Ishikawa (cell line): Measurements from ENCODE around the gene NCL.
A peak's percentile ranks its signal among the peaks of the same experiment; 100 is the strongest.

Experiments
- CEBPB ChIP-seq: IDR thresholded peaks from 2 replicates; pipeline ENCODE4 v1.6.1; 2012
- CREB1 ChIP-seq: IDR thresholded peaks from 2 replicates; pipeline ENCODE4 v1.6.1; 2012; ENCODE audit warnings: low read depth
- EGR1 ChIP-seq: IDR thresholded peaks from 2 replicates; pipeline ENCODE4 v1.6.1; 2012
- EP300 ChIP-seq: IDR thresholded peaks from 2 replicates; pipeline ENCODE4 v1.6.1; 2012; ENCODE audit warnings: borderline replicate concordance
- FOXM1 ChIP-seq: IDR thresholded peaks from 2 replicates; pipeline ENCODE4 v1.6.1; 2012; ENCODE audit warnings: low read depth, borderline replicate concordance
- NFIC ChIP-seq: IDR thresholded peaks from 2 replicates; pipeline ENCODE4 v1.6.1; 2012
- RAD21 ChIP-seq: IDR thresholded peaks from 2 replicates; pipeline ENCODE4 v1.6.1; 2012; ENCODE audit warnings: low read depth
- TAF1 ChIP-seq: IDR thresholded peaks from 2 replicates; pipeline ENCODE4 v1.6.1; 2012; ENCODE audit warnings: low read depth, mild to moderate bottlenecking
- TCF12 ChIP-seq: IDR thresholded peaks from 2 replicates; pipeline ENCODE4 v1.6.1; 2012; ENCODE audit warnings: low read depth
- TEAD4 ChIP-seq: IDR thresholded peaks from 2 replicates; pipeline ENCODE4 v1.6.1; 2012
- YY1 ChIP-seq: IDR thresholded peaks from 2 replicates; pipeline ENCODE4 v1.6.1; 2012; ENCODE audit warnings: low read depth
- ZBTB7A ChIP-seq: IDR thresholded peaks from 2 replicates; pipeline ENCODE4 v1.6.1; 2012; ENCODE audit warnings: low read depth
- TF ChIP-seq, protein P1 (sequence below): IDR thresholded peaks from 2 replicates; pipeline ENCODE4 v1.6.1; 2012
- TF ChIP-seq, protein P2 (sequence below): IDR thresholded peaks from 2 replicates; pipeline ENCODE4 v1.6.1; 2012
- TF ChIP-seq, protein P3 (sequence below): IDR thresholded peaks from 2 replicates; pipeline ENCODE4 v1.6.1; 2012; ENCODE audit warnings: low read depth, mild to moderate bottlenecking

NCL gene

DNA sequence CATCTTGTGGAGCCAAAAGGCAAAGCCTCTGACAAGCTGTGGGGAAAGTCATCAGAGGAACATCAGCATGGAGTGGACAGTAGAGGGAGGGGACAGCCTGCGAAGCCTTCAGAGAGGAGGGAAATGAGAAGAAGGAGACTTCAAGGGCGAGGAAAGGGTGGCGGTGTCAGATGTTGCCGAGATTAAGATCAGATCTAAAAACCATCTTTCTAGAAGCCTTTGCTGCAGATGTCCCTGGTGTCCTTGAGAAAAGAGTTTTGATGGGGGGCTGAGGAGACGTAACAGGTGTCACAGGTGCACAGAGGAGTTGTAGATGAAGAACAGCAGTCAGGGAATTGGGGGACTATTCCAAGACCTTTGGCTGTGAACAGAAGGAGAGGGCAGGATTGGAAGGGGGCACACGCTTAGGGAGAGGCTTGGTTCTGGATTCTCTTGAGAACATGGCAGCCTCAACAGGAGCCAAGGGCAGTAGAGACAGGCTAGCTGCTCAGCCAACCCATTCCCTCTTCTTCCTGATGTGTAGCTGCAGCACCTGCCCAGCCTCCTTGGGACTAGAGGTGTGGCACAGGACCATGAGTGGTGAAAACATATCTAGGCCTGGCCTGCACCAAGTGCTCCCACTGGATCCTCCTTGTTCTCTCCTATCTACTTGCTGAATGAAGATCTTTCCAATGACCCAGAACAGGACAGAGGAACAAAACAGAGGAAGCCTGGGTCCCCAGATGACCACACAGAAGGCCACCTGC is 22.7 kb upstream of the NCL start:
- no peak for TF ChIP-seq EP300
- TF ChIP-seq CEBPB, result no peak
- no peak for TF ChIP-seq ZBTB7A
- no peak for TF ChIP-seq TAF1
- no peak for TF ChIP-seq EGR1
- no peak for TF ChIP-seq YY1
- TF ChIP-seq FOXM1, result no peak
- no peak for TF ChIP-seq TCF12
- no peak for TF ChIP-seq TEAD4
- TF ChIP-seq, protein P1, sequence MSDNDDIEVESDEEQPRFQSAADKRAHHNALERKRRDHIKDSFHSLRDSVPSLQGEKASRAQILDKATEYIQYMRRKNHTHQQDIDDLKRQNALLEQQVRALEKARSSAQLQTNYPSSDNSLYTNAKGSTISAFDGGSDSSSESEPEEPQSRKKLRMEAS, result no peak
- TF ChIP-seq CREB1, result no peak
- no peak for TF ChIP-seq RAD21
- TF ChIP-seq, protein P2, sequence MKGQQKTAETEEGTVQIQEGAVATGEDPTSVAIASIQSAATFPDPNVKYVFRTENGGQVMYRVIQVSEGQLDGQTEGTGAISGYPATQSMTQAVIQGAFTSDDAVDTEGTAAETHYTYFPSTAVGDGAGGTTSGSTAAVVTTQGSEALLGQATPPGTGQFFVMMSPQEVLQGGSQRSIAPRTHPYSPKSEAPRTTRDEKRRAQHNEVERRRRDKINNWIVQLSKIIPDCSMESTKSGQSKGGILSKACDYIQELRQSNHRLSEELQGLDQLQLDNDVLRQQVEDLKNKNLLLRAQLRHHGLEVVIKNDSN, result no peak
- TF ChIP-seq NFIC, result no peak
- TF ChIP-seq, protein P3, sequence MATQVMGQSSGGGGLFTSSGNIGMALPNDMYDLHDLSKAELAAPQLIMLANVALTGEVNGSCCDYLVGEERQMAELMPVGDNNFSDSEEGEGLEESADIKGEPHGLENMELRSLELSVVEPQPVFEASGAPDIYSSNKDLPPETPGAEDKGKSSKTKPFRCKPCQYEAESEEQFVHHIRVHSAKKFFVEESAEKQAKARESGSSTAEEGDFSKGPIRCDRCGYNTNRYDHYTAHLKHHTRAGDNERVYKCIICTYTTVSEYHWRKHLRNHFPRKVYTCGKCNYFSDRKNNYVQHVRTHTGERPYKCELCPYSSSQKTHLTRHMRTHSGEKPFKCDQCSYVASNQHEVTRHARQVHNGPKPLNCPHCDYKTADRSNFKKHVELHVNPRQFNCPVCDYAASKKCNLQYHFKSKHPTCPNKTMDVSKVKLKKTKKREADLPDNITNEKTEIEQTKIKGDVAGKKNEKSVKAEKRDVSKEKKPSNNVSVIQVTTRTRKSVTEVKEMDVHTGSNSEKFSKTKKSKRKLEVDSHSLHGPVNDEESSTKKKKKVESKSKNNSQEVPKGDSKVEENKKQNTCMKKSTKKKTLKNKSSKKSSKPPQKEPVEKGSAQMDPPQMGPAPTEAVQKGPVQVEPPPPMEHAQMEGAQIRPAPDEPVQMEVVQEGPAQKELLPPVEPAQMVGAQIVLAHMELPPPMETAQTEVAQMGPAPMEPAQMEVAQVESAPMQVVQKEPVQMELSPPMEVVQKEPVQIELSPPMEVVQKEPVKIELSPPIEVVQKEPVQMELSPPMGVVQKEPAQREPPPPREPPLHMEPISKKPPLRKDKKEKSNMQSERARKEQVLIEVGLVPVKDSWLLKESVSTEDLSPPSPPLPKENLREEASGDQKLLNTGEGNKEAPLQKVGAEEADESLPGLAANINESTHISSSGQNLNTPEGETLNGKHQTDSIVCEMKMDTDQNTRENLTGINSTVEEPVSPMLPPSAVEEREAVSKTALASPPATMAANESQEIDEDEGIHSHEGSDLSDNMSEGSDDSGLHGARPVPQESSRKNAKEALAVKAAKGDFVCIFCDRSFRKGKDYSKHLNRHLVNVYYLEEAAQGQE, result no peak

DNA sequence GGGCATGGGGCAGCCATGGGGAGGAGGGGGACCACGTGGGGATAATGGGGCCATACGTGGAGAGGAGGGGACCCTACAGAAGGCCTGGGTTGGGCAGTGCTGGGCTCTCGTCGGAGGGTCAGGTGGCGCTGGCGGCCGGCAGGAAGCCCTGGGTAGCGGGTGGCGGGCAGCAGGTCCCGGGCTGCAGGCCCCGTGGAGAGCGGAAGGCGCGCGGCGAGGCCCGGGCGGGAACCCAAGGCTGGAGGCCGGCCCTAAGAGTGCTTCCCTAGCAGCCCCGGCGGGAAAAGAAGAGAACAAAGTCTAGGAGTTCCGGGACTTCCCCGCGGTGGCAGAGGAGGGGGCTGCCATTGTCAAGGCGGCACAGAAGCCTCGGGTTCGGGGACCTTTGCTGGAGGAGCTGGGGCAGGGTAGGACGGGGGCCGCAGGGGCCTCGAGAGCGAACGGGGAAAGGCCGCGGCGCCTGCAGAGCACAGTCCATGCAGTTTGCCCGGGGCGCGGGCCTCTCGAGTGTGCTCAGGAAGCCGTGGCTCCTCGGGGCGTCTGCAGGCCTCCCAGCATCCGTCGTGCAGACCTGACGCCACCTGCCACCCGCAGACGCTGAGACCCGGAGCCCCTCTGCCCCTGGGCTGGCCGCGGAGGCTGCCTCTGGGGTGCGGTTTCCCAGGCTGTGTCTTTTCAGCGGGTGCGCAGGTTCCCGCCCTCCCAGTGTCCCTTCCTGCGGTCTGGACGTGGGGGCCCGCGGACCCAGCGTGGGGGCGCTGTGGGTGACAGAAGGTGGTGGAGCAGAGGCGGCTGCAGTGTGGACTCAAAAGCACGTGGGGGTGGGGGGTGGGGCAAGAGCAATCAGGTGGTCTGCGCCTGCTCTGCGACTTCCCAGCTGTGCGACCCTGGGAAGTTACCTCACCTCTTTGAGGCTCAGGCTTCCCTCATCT is 19.4 kb upstream of the NCL start:
- TF ChIP-seq, protein P1, result no peak
- TF ChIP-seq, protein P3, result no peak
- TF ChIP-seq EGR1, result no peak
- TF ChIP-seq CEBPB, result no peak
- TF ChIP-seq TAF1, result no peak
- no peak for TF ChIP-seq TEAD4
- TF ChIP-seq TCF12, result no peak
- no peak for TF ChIP-seq EP300
- no peak for TF ChIP-seq CREB1
- TF ChIP-seq RAD21, result no peak

DNA sequence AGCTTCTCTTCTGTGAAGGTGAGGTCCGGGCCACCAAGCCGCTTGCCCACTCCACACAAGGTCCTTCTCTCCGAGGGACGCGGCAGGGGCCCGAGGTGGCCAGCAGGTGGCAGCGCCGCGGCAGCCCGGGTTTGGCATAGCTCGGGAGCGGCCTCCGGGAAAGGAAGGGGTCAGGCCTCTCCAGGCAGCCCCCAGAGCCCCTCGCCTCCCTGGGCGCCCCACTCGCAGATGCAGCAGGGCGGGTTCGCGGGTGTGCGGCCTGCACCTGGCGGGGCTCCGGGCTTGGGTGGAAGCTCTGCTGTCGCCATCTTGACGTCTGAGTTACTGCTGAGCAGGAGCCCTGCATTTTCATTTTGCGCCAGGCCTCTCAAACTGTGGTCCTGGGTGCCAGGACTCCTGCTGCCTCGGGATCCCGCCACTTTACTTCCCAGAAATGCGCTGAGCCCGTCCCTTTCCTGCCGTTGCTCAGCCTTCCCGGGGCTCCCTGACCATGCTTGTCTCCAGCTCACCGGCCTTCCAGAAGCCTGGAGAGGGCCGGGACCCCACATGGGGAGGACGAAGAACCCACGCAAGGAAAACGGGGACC is 18.6 kb upstream of the NCL start:
- TF ChIP-seq, protein P1, result no peak
- TF ChIP-seq YY1 (no peak), RAD21 (peak; percentile 56; the same call in 1 of the 2 replicates), TCF12 (no peak), ZBTB7A (0 out of 2 replicates have a peak, but pooled peaks have one; percentile 52), TAF1 (no peak), EGR1 (no peak), FOXM1 (no peak), CEBPB (no peak), EP300 (no peak), CREB1 (no peak), NFIC (no peak), TEAD4 (no peak)
- TF ChIP-seq, protein P2, result no peak
- TF ChIP-seq, protein P3, result no peak
